Daoy (cell line): ENCODE data around the gene PLCD3. TPM values are rescaled to one million over a fixed set of nuclear protein-coding genes. Genes with fewer than 3 reads are reported as not detected.

Source experiments
- DNase-seq: peaks from one replicate; pipeline ENCODE4 v3.0.0-alpha.2; 2015; ENCODE audit warnings: low read depth
- total RNA-seq: library from RNA; depleted of rRNA; stranded (reverse); fragments of >200 nt; shearing (Covaris generic); gene quantifications from 2 replicates; pipeline ENCODE4 v1.2.3, GENCODE V29; 2014

Gene PLCD3
- total RNA-seq, 1 experiment from 2014 or later, result 8.7 TPM

GRCh38 chr17:45117848-45118646, 14.3 kb downstream of the PLCD3 start:
- DNase-seq, result no peak

- no peak for DNase-seq
These were observed 15.0 kb downstream of the PLCD3 start for GRCh38 chr17:45117334-45117733.

GRCh38 chr17:45116434-45117016, 15.8 kb downstream of the PLCD3 start:
- no peak for DNase-seq

GRCh38 chr17:45115871-45116270, 16.4 kb downstream of the PLCD3 start:
- DNase-seq, result no peak

GRCh38 chr17:45115015-45115625, 17.2 kb downstream of the PLCD3 start:
- DNase-seq, result no peak

GRCh38 chr17:45114117-45114932, 18.0 kb downstream of the PLCD3 start:
- no peak for DNase-seq

- no peak for DNase-seq
These were observed 18.9 kb downstream of the PLCD3 start for GRCh38 chr17:45113424-45113754.

GRCh38 chr17:45112559-45113423, 19.5 kb downstream of the PLCD3 start:
- DNase-seq, result no peak

GRCh38 chr17:45111850-45112249, 20.5 kb downstream of the PLCD3 start:
- no peak for DNase-seq

GRCh38 chr17:45110676-45111611, 21.4 kb downstream of the PLCD3 start:
- no peak for DNase-seq

GRCh38 chr17:45108595-45109521, 23.5 kb downstream of the PLCD3 start:
- no peak for DNase-seq

GRCh38 chr17:45108051-45108450, 24.3 kb downstream of the PLCD3 start:
- no peak for DNase-seq

- DNase-seq, result no peak
These were observed 24.9 kb downstream of the PLCD3 start for GRCh38 chr17:45107293-45108010.

GRCh38 chr17:45106582-45106981, 25.7 kb downstream of the PLCD3 start:
- DNase-seq, result no peak

- DNase-seq, result no peak
These were observed 26.2 kb downstream of the PLCD3 start for GRCh38 chr17:45106096-45106495.

- DNase-seq, result no peak
These were observed 27.2 kb downstream of the PLCD3 start for GRCh38 chr17:45104907-45105624.

- DNase-seq, result no peak
These were observed 27.8 kb downstream of the PLCD3 start for GRCh38 chr17:45104497-45104896.

- DNase-seq, result no peak
These were observed 28.3 kb downstream of the PLCD3 start for GRCh38 chr17:45104029-45104428.
